HG03457 (cell line): Measurements from ENCODE around the gene NEO1.
"Not testable (repeated sequence)": the region's sequence is repeated elsewhere in the genome, so short reads cannot be mapped to it uniquely, and the experiment has no call there.

Experiments used
- ATAC-seq: cut with Tn5 transposase; IDR thresholded peaks from one replicate; pipeline ENCODE4 v1.9.1; 2021; ENCODE audit warnings: moderate number of reproducible peaks; ENCODE audit not compliant: unreplicated experiment

NEO1 gene

DNA sequence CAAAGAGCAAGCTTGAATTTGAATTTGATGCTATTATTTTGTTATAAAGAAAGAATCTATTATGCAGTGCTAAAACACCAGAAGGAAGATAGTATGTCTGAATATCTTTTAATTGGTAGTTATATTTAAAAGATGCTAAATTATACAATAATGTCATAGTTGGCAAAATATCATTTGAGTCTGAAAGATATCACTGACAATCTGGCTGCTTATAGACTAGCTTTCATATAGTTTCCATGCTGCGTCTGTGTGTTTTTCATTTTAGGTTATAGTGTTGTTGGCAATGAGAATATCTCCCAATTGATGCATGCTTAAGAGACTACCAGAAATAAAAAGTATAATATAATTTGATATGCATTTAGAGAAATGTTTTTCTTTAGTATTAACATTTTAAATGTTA, 142.9 kb downstream of the NEO1 start:
- no peak for ATAC-seq

DNA sequence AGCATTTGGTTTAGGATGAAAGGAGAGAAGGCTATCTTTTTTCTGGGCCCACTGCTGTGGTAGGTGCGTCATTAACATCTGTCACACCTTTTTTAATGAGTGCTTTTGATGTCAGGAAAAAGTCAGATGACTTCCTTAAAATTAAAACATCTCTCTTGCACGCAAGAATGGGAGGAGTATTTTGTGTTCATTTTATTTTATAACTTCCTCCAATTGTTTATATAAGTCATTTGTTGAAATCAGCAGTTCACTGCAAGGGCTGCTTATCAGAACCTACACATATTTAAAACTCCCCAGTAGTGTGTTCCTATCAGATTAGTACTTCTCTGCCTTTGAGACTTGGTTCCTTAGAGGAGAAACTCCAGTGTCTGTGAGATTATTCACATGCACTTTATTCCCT, 143.8 kb downstream of the NEO1 start:
- ATAC-seq, result no peak

DNA sequence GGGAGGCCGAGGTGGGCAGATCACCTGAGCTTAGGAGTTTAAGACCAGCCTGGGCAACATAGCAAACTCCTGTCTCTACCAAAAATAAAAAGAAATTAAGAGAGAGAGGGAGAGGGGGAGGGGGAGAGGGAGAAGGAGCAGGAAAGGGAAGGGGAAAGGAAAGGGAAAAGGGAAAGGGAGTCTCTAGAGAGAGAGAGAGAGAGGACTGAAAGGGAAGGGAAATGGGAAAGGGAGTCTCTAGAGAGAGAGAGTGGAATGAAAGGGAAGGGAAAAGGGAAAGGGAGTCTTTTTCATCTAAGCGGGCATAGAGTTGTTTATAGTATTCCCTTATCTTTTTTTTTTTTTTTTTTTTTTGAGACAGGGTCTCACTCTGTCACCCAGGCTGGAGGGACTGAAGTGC, 148.1 kb downstream of the NEO1 start:
- ATAC-seq, result no peak

DNA sequence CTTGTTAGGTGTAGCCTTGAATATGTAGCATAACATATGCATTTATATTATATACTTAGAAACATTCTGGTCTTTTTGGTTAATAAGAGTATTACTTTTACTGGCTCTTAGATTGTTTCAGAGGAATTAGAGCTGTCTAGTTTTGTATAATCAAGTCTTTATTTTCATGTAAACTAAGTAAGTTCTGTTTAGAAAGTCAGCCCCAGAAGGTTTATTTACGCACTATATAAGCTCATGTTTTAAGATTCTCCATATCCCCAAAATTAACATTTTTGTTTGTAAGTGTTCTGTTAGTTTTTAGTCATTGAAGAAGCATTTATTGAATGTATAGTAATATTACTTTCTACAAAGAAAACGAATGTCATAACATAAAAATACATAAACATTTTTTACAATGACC, 158.4 kb downstream of the NEO1 start:
- ATAC-seq, result no peak

DNA sequence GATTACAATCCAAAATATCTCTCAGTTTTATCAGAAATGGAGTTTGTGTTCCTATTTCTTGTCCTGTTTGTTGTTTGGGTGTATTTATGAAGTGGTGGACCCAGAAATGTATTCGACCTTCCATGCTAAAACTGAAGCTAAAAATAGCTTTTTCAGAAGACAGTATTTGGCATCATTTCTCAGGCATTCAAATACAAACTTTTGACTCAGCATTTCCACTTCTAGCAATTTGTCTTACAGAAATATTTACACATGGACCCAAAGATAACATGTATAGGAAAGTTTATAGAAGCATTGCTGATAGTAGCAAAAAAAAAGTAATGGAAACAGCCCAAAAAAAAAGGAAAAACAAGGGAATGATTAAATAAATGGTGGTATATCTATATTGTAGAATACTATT, 160.2 kb downstream of the NEO1 start:
- no peak for ATAC-seq

DNA sequence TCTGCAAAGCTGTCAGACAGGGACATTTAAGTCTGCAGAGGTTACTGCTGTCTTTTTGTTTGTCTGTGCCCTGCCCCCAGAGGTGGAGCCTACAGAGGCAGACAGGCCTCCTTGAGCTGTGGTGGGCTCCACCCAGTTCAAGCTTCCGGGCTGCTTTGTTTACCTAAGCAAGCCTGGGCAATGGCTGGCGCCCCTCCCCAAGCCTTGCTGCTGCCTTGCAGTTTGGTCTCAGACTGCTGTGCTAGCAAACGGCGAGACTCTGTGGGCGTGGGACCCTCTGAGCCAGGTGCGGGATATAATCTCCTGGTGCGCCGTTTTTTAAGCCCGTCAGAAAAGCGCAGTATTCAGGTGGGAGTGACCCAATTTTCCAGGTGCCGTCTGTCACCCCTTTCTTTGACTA, 169.2 kb downstream of the NEO1 start:
- not testable (repeated sequence) for ATAC-seq

DNA sequence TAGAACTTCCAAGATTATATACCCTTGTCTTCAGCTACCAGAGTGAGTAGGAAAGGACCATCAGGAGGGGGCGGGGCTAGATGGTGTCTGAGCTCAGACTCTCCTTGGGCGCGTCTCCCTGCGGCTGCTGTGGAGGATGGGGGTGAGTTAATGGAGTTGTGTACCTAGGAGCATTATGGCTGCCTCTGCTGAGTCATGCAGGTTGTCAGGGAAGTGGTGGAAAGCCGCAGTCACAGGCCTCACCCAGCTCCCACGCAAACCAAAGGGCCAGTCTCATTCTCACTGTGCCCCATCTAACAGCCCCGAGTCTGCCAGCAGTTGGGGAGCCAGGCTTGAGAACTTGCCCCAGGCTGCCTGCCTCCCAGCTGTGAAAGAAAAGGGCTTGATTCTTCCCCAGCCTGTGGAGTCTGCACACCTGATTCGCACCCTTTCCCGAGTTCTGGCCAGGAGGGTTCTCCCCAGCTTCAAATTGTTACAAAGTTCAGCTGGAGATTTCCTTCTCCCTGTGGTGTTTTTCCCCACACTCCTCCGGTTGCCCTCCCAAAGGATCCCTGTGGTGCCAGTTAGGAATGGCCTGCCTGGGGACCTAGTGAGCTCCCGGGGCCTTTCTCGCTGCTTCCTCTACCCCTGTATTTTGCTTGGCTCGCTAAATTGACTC, 173.2 kb downstream of the NEO1 start:
- no peak for ATAC-seq

DNA sequence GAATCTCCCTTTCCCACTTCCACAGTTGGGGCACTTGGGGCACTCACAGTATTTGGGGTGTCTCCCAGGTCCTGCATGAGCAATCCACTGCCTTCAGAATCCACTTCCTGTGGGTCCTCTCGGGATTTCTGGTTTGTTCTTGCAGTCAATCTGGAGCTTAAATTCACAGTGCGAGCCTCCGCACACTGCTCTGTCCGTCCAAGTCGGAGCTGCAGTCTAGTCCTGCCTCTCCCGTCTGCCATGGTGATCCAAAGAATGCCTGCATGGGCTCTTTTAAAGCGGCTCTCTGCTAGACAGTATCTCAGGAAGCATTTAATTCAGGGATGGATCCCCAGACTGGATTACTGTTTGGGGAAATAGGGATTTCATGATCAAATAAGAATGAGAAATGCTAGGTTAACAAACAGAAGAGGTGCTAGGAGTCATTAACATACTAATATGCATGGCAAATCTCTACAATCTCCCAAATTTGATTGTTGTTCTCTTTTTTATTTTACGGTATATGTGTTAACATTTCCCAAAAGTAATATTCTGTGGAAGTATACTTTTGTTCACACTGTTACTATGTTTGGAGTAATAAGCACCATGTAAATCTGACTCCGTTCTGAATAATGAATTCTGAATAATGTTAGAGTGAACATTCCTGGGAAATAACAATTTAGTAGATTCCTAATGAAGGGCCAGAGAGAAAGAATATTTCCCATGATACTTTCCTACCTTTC, 174.0 kb downstream of the NEO1 start:
- ATAC-seq, result no peak

DNA sequence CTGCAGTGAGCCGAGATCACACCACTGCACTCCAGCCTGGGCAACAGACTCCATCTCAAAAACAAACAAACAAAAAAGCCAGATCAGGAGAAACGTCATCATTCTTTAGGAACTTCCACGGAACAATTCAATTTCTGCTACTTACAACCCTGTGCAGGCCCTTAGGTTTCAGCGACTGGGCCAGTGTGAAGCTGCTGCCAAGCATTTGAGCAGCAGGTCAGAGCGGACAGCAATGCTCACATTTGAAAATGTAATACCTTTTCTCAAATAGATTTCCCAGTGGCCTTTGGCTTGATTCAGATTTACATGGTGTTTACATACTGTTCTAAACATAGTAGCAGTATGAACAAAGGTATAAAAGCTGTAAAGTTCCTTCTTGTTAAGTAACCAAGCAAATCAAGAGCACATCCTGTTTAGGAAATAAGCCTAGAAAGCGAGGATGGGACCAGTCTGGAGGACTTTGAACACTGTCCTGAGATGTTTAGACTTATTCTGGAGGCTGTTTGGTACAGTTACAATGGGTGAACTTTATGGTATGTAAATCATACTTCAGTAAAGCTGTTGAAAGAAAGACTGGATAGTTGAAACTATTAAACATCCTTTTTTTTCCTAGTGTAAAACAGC, 175.3 kb downstream of the NEO1 start:
- no peak for ATAC-seq

DNA sequence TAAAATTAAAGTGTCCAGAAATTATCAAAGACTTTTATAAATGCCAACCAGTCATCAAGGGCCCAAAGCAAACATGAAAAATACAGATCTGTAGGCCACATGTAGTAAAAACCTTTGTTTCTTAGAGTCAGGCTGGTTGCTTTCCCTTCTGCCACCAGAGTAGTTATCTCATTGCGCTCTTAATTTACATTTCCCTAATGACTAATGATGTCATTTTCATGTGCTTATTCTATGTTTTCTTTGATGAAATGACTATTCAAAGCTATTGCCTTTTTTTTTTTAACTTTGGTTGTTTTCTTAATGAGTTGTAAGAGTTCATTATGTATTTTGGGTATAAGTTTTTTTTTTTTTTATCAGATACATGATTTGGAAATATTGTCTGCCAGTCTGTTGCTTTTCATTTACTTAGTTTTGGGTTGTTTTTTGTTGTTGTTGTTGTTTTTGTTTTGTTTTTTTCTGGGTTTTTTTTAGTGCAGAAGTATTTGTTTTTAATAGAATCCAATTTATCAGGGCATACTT, 175.9 kb downstream of the NEO1 start:
- no peak for ATAC-seq

DNA sequence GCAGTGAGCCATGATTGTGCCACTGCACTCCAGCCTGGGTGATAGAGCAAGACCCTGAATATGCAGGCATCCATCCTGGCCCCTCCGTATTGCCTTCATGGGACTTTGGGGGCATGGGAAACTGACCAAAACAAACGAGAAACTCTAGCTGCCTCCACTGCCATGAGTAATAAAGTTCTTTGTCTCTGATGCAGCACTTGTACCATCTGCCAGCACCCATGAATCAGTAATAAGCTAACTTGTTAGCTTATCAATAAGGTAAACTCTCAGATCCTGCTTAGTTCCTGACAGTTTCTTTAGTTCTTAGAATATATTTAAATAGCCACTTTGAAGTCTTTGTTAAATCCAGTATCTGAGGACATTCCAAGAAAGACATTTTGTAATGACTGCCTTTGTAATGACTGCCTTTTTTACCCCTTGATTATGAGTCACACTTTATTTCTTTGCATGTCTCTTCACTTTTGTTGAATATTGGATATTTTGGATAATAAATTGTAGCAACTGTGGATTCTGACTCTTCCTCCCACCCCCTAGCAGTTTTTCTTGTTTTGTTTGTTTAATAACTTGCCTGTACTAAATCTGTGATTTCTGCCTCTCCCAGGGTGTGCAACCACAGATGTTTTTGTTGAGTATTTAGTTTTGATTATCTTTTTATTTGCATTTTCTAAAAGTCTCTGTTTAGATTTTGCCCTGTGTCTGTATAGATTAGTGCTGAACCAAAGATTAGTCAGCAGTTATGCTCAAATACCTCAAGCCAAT, 179.6 kb downstream of the NEO1 start:
- ATAC-seq, result no peak

DNA sequence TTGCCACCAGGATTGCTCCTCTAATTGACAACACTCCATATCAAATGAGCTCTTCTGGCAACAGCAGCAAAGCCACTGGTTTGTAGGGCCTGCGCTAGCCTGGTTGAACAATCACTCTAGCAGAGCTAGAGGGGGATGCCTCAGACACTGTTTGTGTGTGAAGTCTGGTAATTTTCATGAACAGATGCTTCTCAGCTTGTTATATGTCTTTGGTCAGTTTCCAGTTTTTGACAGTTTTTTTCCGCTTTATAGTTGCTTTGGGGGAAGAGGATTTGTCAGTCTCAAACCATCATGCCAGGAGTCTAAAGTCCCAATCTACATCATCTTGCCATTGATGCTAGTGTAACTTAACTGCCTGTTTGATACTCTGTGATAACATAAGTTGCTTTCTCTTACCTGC, 180.5 kb downstream of the NEO1 start:
- no peak for ATAC-seq

DNA sequence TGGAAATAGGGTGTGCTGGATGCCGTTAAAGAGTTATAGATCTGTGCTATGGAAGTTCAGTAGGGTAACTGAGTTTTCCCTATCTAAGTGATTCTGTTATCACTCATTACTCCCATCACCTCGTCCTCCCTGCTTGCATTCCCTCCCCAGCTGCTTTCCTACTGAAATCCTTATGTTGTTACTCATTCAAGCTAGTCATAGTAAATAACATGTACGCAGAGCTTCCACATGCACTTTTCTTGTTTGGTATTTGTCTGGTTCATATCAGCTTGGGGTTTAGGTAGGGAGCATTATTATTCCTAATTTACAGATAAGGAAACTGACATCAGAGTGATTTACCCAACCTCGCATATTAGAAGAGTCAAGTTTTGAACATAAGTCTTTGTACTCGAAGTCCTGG, 181.4 kb downstream of the NEO1 start:
- no peak for ATAC-seq

DNA sequence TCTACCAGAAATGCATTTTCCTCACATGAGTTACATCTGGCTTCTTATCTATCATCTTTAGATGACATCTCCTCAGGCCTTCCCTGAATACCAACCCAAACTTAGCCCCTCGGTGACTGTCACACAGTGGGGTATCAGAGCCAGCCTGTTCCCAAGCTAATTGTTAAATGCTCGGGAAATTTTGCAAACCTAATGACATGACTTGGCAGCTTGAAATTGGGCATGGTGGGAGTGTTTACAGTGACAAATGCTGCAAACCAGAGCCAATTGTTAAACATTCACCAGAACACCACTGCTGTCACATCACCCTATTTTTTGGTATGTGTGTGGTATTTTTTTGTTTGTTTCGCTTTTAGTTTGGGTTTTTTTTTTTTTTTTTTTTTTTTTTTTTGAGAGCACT, 185.6 kb downstream of the NEO1 start:
- no peak for ATAC-seq

DNA sequence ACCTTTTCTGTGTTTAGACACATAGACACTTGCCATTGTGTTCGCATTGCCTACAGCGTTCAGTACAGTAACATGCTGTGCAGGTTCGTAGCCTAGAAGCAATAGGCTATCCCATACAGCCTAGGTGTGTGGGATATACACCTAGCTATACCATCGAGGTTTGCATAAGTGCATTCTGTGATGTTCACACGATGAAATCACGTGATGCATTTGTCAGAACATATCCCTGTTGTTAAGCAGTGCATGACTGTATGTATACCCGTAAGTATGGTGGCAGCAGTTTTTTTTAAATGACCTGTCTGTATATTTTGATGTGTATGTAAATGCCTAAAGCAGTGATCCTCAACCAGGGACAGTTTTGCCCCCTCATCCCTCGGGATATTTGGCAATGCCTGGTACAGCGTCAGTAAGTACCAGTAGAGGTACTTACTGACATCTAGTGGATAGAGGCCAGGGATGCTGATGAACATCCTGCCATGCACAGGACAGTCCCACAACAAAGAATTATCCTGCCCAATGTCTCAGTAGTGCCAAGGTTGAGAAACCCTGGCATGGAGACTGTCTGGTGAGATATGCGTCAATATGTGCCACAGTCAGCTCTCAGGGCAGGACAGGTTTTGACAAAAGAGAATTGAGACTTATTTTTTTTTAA, 187.4 kb downstream of the NEO1 start:
- no peak for ATAC-seq

DNA sequence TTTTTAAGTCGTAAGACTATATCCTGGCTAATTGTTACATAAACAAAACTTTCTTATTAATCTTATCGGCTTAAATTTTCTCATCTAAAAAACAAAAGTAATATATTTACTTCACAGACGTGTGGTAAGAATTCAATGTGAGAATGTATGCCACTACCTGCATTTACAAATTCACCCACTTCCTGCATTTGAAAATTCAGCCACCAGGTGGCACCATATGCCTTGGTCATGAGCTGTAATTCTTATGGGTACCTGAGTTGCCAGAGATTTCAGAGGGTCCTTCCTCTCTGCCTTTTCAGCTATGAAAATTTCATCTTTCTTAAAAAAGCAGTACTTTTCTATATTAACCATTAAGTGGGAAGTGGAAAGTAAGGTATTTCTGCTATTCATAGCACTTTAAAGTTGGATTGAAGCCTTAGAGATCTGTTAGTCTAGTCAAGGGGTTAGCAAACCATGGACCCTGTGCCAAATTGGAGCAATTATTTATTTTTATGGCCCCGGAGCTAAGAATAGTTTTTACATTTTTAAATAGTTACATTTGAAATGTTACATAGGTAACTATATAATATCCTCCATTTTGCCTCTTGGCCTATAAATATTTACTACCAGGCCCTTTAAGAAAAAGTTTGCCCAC, 188.7 kb downstream of the NEO1 start:
- no peak for ATAC-seq

DNA sequence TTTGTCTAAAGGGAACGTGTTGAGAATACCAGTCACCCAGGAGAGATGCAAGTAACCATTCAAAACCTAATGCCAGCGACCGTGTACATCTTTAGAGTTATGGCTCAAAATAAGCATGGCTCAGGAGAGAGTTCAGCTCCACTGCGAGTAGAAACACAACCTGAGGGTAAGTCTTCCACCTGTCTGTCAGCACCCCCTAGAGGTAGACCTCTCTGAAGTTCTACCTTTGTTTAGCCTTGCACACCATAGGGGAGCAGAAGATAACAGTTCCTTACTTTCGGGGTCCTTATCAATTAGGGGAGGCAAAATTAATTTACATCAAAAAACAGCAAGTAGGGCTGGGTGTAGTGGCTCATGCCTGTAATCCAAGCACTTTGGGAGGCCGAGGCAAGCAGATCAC, 192.1 kb downstream of the NEO1 start:
- ATAC-seq, result no peak

DNA sequence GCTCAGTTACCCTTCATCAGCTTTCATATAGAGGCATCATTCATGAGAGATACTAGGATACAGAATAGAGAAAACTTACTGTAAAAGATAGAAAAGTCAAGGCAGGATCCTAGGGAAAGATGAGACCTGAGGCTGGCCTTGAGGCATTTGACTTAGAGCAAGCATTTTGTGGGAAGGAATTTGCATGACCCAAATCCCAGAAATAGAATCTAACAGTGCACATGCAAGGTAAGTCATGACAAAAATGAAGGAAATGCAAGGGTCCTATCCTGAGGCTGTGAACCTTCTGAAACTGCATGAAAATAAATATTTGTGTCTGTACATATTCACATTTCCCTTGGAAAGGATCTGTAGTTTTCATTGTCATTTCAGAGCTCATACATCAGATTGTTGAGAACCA, 194.2 kb downstream of the NEO1 start:
- no peak for ATAC-seq

DNA sequence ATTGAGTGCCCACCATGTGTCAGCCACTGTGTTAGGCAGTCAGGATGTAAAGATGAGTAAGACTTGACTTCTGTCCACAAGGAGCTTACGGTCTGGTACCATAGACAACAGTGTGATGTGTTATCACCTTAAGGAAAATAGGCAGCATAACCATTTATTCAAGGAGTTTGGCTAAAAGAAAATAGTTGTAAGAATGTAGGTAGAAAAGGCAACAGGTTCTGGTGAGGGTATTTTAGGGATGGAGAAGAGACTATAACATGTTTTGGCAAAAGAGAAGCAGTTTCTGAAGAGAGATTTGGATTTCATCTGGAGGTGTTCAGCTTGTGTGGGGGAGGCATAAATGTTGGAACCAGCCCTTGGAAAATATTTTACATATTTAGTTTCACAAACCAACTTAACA, 194.6 kb downstream of the NEO1 start:
- no peak for ATAC-seq

DNA sequence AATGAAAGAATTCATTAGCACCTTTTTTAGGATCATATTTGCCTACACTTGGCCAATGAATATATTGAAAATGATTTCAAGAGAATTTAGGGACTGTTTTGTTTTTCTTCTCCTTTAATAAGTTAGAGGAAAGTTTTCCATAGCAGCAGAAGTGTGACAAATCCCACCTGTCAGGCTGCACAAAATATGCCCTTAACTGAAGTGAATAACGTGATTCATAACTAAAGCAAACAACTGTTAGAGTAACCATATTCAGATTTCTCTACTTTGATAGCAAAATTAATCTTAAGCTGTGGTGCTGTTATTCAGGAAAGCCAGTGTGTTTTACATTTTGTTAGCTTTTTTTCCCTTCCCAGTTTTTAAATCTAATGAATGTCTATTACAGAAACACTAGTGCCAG, 195.1 kb downstream of the NEO1 start:
- no peak for ATAC-seq

DNA sequence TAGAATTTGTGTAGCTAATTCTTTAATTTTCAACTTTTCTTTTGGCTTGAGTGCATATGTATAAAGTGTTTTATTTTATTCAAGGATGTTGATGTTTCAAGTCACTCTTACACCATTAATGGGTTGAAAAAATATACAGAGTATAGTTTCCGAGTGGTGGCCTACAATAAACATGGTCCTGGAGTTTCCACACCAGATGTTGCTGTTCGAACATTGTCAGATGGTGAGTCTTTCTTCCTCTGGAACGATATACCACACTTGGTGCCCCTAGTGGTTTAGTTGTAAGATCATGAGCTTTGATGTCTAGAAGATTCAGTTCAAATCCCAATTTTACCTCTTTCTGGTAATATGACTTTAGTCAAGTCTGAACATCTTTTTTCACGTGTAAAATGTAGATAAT, 197.2 kb downstream of the NEO1 start:
- no peak for ATAC-seq
